ENCODE measurements around the gene MRPS34.

MRPS34 gene

GRCh38 chr16:1723450-1724147, 49.3 kb downstream of the MRPS34 start:
- DNase-seq = peak; percentile 35

All from T-helper 9 cell (primary cell).